NCI-H2107 treated with DMSO at 0.1 percent for 48 hours (cell line): ENCODE measurements around the gene ATXN2L.

Experiments used
- DNase-seq: peaks from one replicate; lab custom pipeline; 2025; ENCODE audit not compliant: unreplicated experiment; lab: John Stamatoyannopoulos, UW

ATXN2L gene

GRCh38 chr16:28835864-28836760 is 13.3 kb downstream of the ATXN2L start:
- DNase-seq: no peak

- DNase-seq: no peak
These were observed 13.9 kb downstream of the ATXN2L start for GRCh38 chr16:28836761-28837064.

GRCh38 chr16:28837672-28838557 is 15.1 kb downstream of the ATXN2L start:
- DNase-seq: no peak

GRCh38 chr16:28838558-28838918 is 15.7 kb downstream of the ATXN2L start:
- DNase-seq: no peak

- DNase-seq: no peak
These were observed 16.3 kb downstream of the ATXN2L start for GRCh38 chr16:28839004-28839639.

GRCh38 chr16:28839899-28840298 is 17.1 kb downstream of the ATXN2L start:
- no peak for DNase-seq

GRCh38 chr16:28842696-28843095 is 19.9 kb downstream of the ATXN2L start:
- DNase-seq: no peak

- no peak for DNase-seq
These were observed 21.0 kb downstream of the ATXN2L start for GRCh38 chr16:28843766-28844165.

GRCh38 chr16:28844226-28844885 is 21.6 kb downstream of the ATXN2L start:
- DNase-seq: no peak

- DNase-seq: peak; percentile 3
These were observed 22.5 kb downstream of the ATXN2L start for GRCh38 chr16:28845293-28845692.

- no peak for DNase-seq
These were observed 22.9 kb downstream of the ATXN2L start for GRCh38 chr16:28845761-28846079.

- DNase-seq: peak; percentile 94
These were observed 23.5 kb downstream of the ATXN2L start, which contains the start of gene TUFM for GRCh38 chr16:28846080-28846932. Gene TUFM (minus strand): TSS chr16:28846348. CDS start chr16:28846269, 79 bp downstream.

GRCh38 chr16:28846933-28847273 is 24.1 kb downstream of the ATXN2L start:
- DNase-seq: no peak

GRCh38 chr16:28858421-28858820 is 35.6 kb downstream of the ATXN2L start:
- no peak for DNase-seq

- no peak for DNase-seq
These were observed 36.5 kb downstream of the ATXN2L start for GRCh38 chr16:28859326-28859725.

- DNase-seq: no peak
These were observed 41.4 kb downstream of the ATXN2L start for GRCh38 chr16:28863929-28864793.

GRCh38 chr16:28865001-28865688 is 42.3 kb downstream of the ATXN2L start:
- no peak for DNase-seq

- no peak for DNase-seq
These were observed 43.1 kb downstream of the ATXN2L start for GRCh38 chr16:28865722-28866453.
